T-helper 1 cell treated with Interleukin-12 subunit alpha and Interleukin-12 subunit beta and Interleukin-4 antibody, amounts not matched to agents 30 ng/mL and 1 ng/mL, for 36 hours (primary cell): ENCODE results near the gene TPK1. TPM values are rescaled to one million over a fixed set of nuclear protein-coding genes. Genes with fewer than 3 reads are reported as not detected.
"Not testable (repeated sequence)": the region's sequence is repeated elsewhere in the genome, so short reads cannot be mapped to it uniquely, and the experiment has no call there.

Source experiments
- intact Hi-C: fragments of 100-400 bp; cut with micrococcal nuclease; formaldehyde crosslinking; loops from one replicate; pipeline ENCODE4 v1.15.1; 2024
- total RNA-seq: library from RNA; stranded (reverse); gene quantifications from 2 replicates; pipeline ENCODE4 v1.2.3, GENCODE V29; 2022

The TPK1 gene
- total RNA-seq, 1 donor from 2014 or later = 12.1 TPM

- intact Hi-C loops = no loop called here
Observed at GRCh38 chr7:144653449-144653848, 182.4 kb downstream of the TPK1 start.

- intact Hi-C loops = no loop called here
Observed at GRCh38 chr7:144650439-144650838, 185.4 kb downstream of the TPK1 start.

GRCh38 chr7:144649120-144649519 lies 186.7 kb downstream of the TPK1 start:
- intact Hi-C loops = no loop called here

- intact Hi-C loops = no loop called here
Observed at GRCh38 chr7:144641389-144642044, 194.3 kb downstream of the TPK1 start.

- intact Hi-C loops = no loop called here
Observed at GRCh38 chr7:144632724-144633123, 203.1 kb downstream of the TPK1 start.

- intact Hi-C loops = no loop called here
Observed at GRCh38 chr7:144629598-144629997, 206.3 kb downstream of the TPK1 start.

- intact Hi-C loops = no loop called here
Observed at GRCh38 chr7:144629011-144629410, 206.8 kb downstream of the TPK1 start.

GRCh38 chr7:144628176-144628575 lies 207.7 kb downstream of the TPK1 start:
- intact Hi-C loops = no loop called here

- intact Hi-C loops = no loop called here
Observed at GRCh38 chr7:144622745-144623144, 213.1 kb downstream of the TPK1 start.

- intact Hi-C loops = no loop called here
Observed at GRCh38 chr7:144606261-144606660, 229.6 kb downstream of the TPK1 start.

GRCh38 chr7:144596953-144597352 lies 238.9 kb downstream of the TPK1 start:
- intact Hi-C loops = no loop called here

- intact Hi-C loops = loop anchor here (5.0 kb wide), 1 partner anchor 698 kb away; no protein-coding TSS in a partner anchor
Observed at GRCh38 chr7:144594580-144594979, 241.3 kb downstream of the TPK1 start.

- intact Hi-C loops = no loop called here
Observed at GRCh38 chr7:144588559-144589051, 247.2 kb downstream of the TPK1 start.

- intact Hi-C loops = no loop called here
Observed at GRCh38 chr7:144587701-144588100, 248.2 kb downstream of the TPK1 start.

GRCh38 chr7:144584726-144585125 lies 251.1 kb downstream of the TPK1 start:
- intact Hi-C loops = no loop called here

- intact Hi-C loops = no loop called here
Observed at GRCh38 chr7:144579687-144580086, 256.2 kb downstream of the TPK1 start.

- intact Hi-C loops = no loop called here
Observed at GRCh38 chr7:144575456-144575855, 260.4 kb downstream of the TPK1 start.

GRCh38 chr7:144574753-144575152 lies 261.1 kb downstream of the TPK1 start:
- intact Hi-C loops = not testable (repeated sequence)

- intact Hi-C loops = no loop called here
Observed at GRCh38 chr7:144568233-144568632, 267.6 kb downstream of the TPK1 start.

- intact Hi-C loops = no loop called here
Observed at GRCh38 chr7:144565586-144565985, 270.3 kb downstream of the TPK1 start.

- intact Hi-C loops = no loop called here
Observed at GRCh38 chr7:144549861-144550260, 286.0 kb downstream of the TPK1 start.

- intact Hi-C loops = no loop called here
Observed at GRCh38 chr7:144548556-144548955, 287.3 kb downstream of the TPK1 start.

- intact Hi-C loops = no loop called here
Observed at GRCh38 chr7:144547888-144548287, 288.0 kb downstream of the TPK1 start.
